Duodenal mucosa (tissue), 2 donors: ENCODE data around the gene IMMP2L.

Source experiments
- H3K27ac ChIP-seq: one replicate; pipeline ENCODE4 v1.7.0; 2013; ENCODE audit warnings: low read depth, low read length
- H3K27me3 ChIP-seq, 2 donors: one replicate each; pipeline ENCODE4 v1.7.0; 2013; ENCODE audit warnings: low read length in 2 of 2, control low read depth in 1 of 2; ENCODE audit not compliant: insufficient read depth in 2 of 2, control insufficient read depth in 1 of 2
- H3K36me3 ChIP-seq, 2 donors: one replicate each; pipeline ENCODE4 v1.7.0; 2013; ENCODE audit warnings: low read length in 2 of 2, control low read depth in 1 of 2; ENCODE audit not compliant: insufficient read depth in 2 of 2, control insufficient read depth in 1 of 2
- H3K4me1 ChIP-seq, 2 donors: one replicate each; pipeline ENCODE4 v1.7.0; 2013; ENCODE audit warnings: low read length in 2 of 2, control low read depth in 1 of 2; ENCODE audit not compliant: insufficient read depth in 2 of 2, control insufficient read depth in 1 of 2
- H3K4me3 ChIP-seq, 2 donors: one replicate each; pipeline ENCODE4 v1.7.0; 2013; ENCODE audit warnings: low read length in 2 of 2, low read depth in 1 of 2
- H3K9ac ChIP-seq, 2 donors: one replicate each; pipeline ENCODE4 v1.7.0; 2013; ENCODE audit warnings: low read length in 2 of 2, low read depth in 1 of 2
- H3K9me3 ChIP-seq, 2 donors: one replicate each; pipeline ENCODE4 v1.7.0; 2013; ENCODE audit warnings: low read length in 2 of 2, control low read depth in 1 of 2; ENCODE audit not compliant: control insufficient read depth in 1 of 2

Gene IMMP2L

DNA sequence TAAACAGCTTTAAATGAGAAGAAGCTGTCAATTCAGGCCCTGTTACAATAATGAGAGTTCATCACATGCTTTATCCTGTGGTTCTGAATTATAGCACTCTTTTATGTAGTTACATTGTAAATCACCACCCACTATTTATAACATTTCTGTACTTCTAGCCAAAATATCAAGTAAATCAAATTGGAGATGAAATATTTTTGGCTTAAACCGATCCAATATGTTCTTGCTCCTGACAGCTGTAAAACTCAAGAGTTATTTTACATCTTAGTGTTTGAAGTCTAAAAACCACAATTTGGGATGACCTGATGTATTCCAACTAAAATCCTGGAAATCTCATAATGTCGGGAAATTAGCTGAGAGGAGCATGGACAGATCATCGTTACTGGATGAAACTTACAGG is 842.6 kb downstream of the IMMP2L start:
- Histone ChIP-seq H3K9me3 (no peaks in the 10 kb centered on the region), H3K4me1 (no peaks in the 10 kb centered on the region), H3K27me3 (no peaks in the 10 kb centered on the region), H3K9ac (no peak overlapping the region), H3K36me3 (no peaks in the 10 kb centered on the region), H3K27ac (no peak overlapping the region), H3K4me3 (no peak overlapping the region)

DNA sequence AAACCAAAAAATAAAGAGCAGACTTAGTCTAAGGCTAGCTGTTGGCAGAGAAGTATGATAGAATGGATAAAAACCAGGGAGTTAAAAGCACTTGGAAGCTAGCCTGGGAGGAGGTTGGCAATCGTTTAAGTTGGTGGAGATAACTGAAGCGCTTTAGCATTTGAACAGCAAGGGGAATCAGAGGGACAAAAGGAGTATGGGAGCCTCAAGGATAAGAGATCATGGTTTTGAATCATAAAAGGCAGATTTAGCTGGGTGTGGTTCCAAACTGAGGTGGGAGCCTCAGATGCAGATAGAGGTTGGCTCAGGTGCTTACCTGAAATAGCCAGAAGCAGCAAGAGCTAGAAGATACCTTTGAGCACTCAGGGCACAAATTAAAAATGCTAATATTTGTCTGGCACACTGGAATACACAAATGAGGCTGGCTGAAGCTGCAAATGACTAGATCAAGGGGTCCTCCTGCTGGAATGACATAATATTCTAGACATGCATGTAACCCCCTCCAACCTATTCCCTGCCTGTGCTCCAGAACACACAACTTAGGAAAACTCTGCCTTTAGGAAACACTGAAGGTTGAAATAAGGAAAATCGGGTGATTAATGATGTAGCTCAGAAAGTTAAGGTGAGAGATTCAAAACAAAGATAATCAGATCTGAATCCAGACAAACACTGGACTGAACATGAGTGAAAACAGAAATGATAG is 843.6 kb downstream of the IMMP2L start:
- H3K9ac ChIP-seq = no peak overlapping the region
- no peaks in the 10 kb centered on the region for H3K27me3 ChIP-seq
- H3K9me3 ChIP-seq = no peaks in the 10 kb centered on the region
- H3K4me1 ChIP-seq = no peaks in the 10 kb centered on the region
- no peak overlapping the region for H3K4me3 ChIP-seq
- no peak overlapping the region for H3K27ac ChIP-seq
- H3K36me3 ChIP-seq = no peaks in the 10 kb centered on the region

DNA sequence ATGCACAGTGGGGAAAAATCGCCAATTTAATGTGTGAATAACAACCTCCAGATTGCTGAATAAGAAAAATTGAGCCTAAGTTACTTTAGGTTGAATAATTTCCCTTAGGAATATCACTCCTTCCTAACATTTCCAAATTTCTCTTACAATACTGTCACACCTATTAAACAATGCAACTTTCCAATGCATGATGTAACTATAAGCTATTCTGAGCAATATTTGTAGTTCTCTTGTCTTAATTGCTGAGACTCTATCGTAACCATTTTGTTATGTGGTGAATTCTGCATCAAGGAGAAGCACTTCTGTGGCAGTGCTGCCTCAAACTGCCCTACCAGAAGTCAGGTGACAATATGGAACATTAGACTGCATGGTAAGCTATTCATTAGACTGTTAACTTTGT is 858.1 kb downstream of the IMMP2L start:
- Histone ChIP-seq H3K36me3 (no peaks in the 10 kb centered on the region), H3K4me1 (no peaks in the 10 kb centered on the region), H3K27me3 (no peaks in the 10 kb centered on the region), H3K9me3 (no peaks in the 10 kb centered on the region), H3K9ac (no peak overlapping the region), H3K4me3 (no peak overlapping the region), H3K27ac (no peak overlapping the region)

DNA sequence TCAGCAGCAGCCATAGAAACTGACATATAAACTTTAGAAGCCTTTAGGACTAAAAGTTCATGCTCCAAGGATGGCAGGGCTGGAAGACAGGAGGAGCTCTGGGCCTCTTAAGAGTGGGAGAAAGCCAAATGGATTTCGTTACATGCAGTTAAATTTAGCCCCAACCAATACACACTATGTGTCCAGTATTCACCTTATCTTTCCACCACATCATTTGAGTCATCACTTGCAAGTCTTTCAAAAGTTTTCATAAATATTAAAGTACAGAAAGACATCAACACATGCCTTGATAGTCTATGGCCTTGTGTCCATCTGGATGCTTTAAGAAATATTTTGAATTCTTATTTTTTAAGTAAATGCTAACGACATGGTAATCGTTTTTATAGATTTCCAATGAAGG is 863.7 kb downstream of the IMMP2L start:
- Histone ChIP-seq H3K9me3 (no peaks in the 10 kb centered on the region), H3K27me3 (no peaks in the 10 kb centered on the region), H3K27ac (no peak overlapping the region), H3K36me3 (no peaks in the 10 kb centered on the region), H3K4me3 (no peak overlapping the region), H3K4me1 (no peaks in the 10 kb centered on the region), H3K9ac (no peak overlapping the region)

DNA sequence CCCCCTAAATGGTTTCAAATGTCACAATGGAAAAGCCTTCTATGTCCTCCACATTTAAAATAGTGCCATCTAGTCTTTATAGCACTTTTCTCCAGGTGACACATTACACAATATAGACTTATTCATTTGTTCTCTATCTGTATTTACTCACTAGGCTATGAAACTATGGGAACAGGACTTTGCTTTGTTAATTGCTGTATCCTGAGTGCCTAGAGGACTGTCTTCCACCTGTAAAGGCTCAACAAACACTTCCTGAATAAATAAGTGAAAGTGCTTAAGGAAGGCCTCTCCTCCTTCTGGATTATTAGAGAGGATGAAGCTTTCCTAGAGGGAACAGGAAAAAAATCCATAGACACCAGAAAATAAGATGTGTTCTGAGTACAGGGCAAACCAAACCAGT is 868.9 kb downstream of the IMMP2L start:
- H3K27ac ChIP-seq = no peak overlapping the region
- no peak overlapping the region for H3K9ac ChIP-seq
- no peaks in the 10 kb centered on the region for H3K4me1 ChIP-seq

DNA sequence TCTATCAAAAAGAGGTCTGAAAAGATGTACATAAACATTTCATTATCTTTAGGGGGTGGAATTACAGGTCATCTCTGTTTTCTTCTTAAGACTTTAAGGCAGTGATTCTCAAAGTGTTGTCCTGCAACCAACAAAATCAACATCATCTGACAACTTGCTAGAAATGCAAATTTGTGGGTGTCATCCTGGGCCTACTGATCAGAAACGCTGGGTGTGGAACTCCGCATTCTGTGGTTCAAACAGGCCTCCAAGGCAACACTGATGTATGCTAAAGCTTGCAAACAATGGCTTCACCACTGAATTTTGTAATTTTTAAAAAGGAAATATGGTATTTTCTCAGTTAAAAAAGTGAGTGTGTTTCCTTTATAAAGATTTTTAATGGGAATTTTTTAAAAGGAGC is 873.4 kb downstream of the IMMP2L start:
- Histone ChIP-seq H3K9me3 (no peaks in the 10 kb centered on the region), H3K27ac (no peak overlapping the region), H3K4me3 (no peak overlapping the region), H3K4me1 (no peaks in the 10 kb centered on the region), H3K36me3 (no peaks in the 10 kb centered on the region), H3K27me3 (no peaks in the 10 kb centered on the region), H3K9ac (no peak overlapping the region)

More for the DNA sequence above, 868.9 kb downstream of the IMMP2L start:
- Histone ChIP-seq H3K36me3 (no peaks in the 10 kb centered on the region), H3K9me3 (no peaks in the 10 kb centered on the region), H3K4me3 (no peak overlapping the region), H3K27me3 (no peaks in the 10 kb centered on the region)

DNA sequence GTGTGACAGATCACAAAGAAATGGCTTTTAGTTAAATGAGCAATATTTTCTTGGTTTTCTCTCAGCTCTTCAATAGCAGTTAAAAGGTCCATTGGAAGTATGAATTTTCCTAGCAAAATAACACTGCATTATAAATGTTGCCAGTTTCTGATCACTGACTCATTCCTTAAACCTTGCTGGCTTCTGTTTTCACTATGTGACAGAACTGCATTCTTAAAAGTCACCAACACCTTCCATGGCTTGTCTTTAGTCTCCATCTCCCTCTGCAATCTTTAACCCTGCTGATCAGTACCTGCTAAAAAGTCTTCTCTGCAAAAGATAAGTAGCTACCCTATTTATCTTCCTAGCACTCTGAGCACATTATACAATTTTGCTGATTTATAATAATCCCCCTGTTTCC is 876.4 kb downstream of the IMMP2L start:
- Histone ChIP-seq H3K4me1 (no peaks in the 10 kb centered on the region), H3K27me3 (no peaks in the 10 kb centered on the region), H3K27ac (no peak overlapping the region)

DNA sequence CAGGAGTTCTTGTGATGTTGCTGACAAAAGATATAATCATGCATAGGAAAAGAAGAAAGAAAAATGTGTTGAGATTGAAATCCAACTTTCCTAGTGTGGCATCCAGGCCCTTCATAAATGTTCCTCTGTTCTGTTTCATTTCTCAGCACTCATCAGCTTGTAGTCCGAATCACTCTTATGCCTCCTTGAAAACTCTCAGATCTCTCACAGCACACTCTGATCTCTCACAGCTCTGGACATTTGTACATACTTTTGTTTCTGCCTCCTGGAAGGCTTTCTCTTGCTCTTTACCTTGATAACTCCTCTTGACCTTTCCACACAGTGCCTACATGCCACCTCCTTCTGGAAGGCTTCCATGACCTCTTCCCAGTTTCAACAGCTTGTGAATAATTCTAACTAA is 880.4 kb downstream of the IMMP2L start:
- no peak overlapping the region for H3K9ac ChIP-seq
- H3K27ac ChIP-seq = no peak overlapping the region
- H3K27me3 ChIP-seq = no peaks in the 10 kb centered on the region
- no peak overlapping the region for H3K4me3 ChIP-seq
- no peaks in the 10 kb centered on the region for H3K36me3 ChIP-seq
- H3K4me1 ChIP-seq = no peaks in the 10 kb centered on the region
- no peaks in the 10 kb centered on the region for H3K9me3 ChIP-seq

More for the DNA sequence above, 876.4 kb downstream of the IMMP2L start:
- no peak overlapping the region for H3K4me3 ChIP-seq
- no peak overlapping the region for H3K9ac ChIP-seq
- H3K36me3 ChIP-seq = no peaks in the 10 kb centered on the region
- H3K9me3 ChIP-seq = no peaks in the 10 kb centered on the region

DNA sequence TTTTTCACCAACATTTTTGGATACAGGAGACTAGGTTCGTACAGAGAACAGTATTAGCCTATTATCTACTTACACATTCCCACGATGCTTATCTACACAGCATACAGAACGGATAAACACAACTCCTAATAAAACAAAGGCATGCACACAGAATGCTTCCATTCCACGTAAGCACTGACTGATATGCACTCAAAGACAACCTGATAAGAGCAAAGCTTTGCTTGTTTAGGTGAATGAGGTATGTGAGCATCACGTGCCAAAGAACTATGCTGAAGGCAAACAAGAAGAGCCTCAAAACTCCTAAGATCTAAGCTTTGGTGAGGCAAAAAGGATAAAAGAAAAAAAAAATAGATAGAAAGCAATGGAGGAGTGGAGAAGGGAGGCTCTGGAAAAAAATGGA is 884.9 kb downstream of the IMMP2L start:
- H3K27me3 ChIP-seq = no peaks in the 10 kb centered on the region
- H3K9ac ChIP-seq = no peak overlapping the region
- no peaks in the 10 kb centered on the region for H3K4me1 ChIP-seq
- H3K9me3 ChIP-seq = peaks cover 4 to 6% of the 10 kb centered on the region in 2 donors
- no peak overlapping the region for H3K27ac ChIP-seq
- H3K36me3 ChIP-seq = no peaks in the 10 kb centered on the region
- no peak overlapping the region for H3K4me3 ChIP-seq

DNA sequence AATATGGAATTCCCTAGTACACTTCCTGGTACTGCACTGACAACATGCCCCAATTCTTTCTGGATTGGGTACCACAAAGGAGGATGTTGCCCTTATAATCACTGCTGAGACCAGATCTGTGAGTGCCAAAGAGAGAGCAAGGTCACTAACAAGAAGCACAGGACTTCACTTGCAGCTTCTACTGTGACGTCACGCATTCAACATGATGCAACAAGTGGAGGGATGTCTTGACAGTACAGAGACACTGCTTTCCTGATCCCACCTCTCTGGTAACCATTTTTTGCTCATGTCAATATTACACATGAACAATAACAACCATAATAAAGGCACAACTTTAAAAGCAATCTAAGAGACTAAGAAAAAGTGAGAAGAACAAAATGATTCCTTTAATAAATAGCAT is 885.5 kb downstream of the IMMP2L start:
- Histone ChIP-seq H3K36me3 (no peaks in the 10 kb centered on the region), H3K9ac (no peak overlapping the region), H3K27me3 (no peaks in the 10 kb centered on the region)

More for the DNA sequence above, 885.5 kb downstream of the IMMP2L start:
- no peak overlapping the region for H3K4me3 ChIP-seq
- no peaks in the 10 kb centered on the region for H3K4me1 ChIP-seq
- H3K27ac ChIP-seq = no peak overlapping the region
- H3K9me3 ChIP-seq = peaks cover 4 to 7% of the 10 kb centered on the region in 2 donors
